Astrocyte (in vitro differentiated cells and primary cell): ENCODE results near the gene GRHL1. TPM values are rescaled to one million over a fixed set of nuclear protein-coding genes. Genes with fewer than 3 reads are reported as not detected.
A peak's percentile ranks its signal among the peaks of the same experiment; 100 is the strongest.

ENCODE experiments used
- DNase-seq: peaks from one replicate; pipeline ENCODE4 v3.0.0-alpha.2; 2010; ENCODE audit warnings: low read depth
- FAIRE-seq: peaks from 2 replicates; lab custom pipeline; 2011; peaks lifted over from hg19 to GRCh38; lab: Jason Lieb, UNC
- H2AFZ ChIP-seq: 2 replicates; pipeline ENCODE4 v1.6.0; 2012; ENCODE audit warnings: low read depth, low read length, inconsistent platforms
- H3K27ac ChIP-seq: 2 replicates; pipeline ENCODE4 v1.5.1; 2011; ENCODE audit warnings: low read depth, low read length, inconsistent platforms
- H3K27me3 ChIP-seq: 2 replicates; pipeline ENCODE4 v1.6.0; 2011; ENCODE audit warnings: low read length, inconsistent platforms; ENCODE audit not compliant: insufficient read depth
- H3K36me3 ChIP-seq: 2 replicates; pipeline ENCODE4 v1.5.1; 2011; ENCODE audit warnings: low read length, inconsistent platforms; ENCODE audit not compliant: insufficient read depth
- H3K4me1 ChIP-seq: 2 replicates; pipeline ENCODE4 v1.5.1; 2011; ENCODE audit warnings: low read length, inconsistent platforms; ENCODE audit not compliant: insufficient read depth
- H3K4me2 ChIP-seq: 2 replicates; pipeline ENCODE4 v1.6.0; 2012; ENCODE audit warnings: low read length, inconsistent platforms
- H3K4me3 ChIP-seq: 2 replicates; pipeline ENCODE4 v1.5.1; 2011; ENCODE audit warnings: low read depth, mild to moderate bottlenecking, low read length, inconsistent platforms; ENCODE audit not compliant: insufficient read depth
- H3K79me2 ChIP-seq: 2 replicates; pipeline ENCODE4 v1.6.0; 2012; ENCODE audit warnings: mild to moderate bottlenecking, low read length, inconsistent platforms; ENCODE audit not compliant: insufficient read depth
- H3K9ac ChIP-seq: 2 replicates; pipeline ENCODE4 v1.6.0; 2012; ENCODE audit warnings: mild to moderate bottlenecking, low read length, inconsistent platforms
- H3K9me3 ChIP-seq: 2 replicates; pipeline ENCODE4 v1.5.1; 2012; ENCODE audit warnings: low read depth, mild to moderate bottlenecking, low read length, inconsistent platforms; ENCODE audit not compliant: insufficient read depth
- H4K20me1 ChIP-seq: 2 replicates; pipeline ENCODE4 v1.6.0; 2012; ENCODE audit warnings: low read length, inconsistent platforms; ENCODE audit not compliant: insufficient read depth
- H3K27ac Mint-ChIP-seq: one replicate; pipeline ENCODE4 v1.8.0; 2021; ENCODE audit warnings: mild to moderate bottlenecking, mixed read lengths; ENCODE audit not compliant: unreplicated experiment
- H3K27me3 Mint-ChIP-seq: one replicate; pipeline ENCODE4 v1.8.0; 2021; ENCODE audit warnings: low read depth, mixed read lengths; ENCODE audit not compliant: unreplicated experiment
- H3K36me3 Mint-ChIP-seq: one replicate; pipeline ENCODE4 v1.8.0; 2021; ENCODE audit warnings: low read depth, mixed read lengths; ENCODE audit not compliant: unreplicated experiment
- H3K4me1 Mint-ChIP-seq: one replicate; pipeline ENCODE4 v1.8.0; 2021; ENCODE audit warnings: low read depth, mixed read lengths; ENCODE audit not compliant: unreplicated experiment
- H3K4me3 Mint-ChIP-seq: one replicate; pipeline ENCODE4 v1.8.0; 2021; ENCODE audit warnings: mild to moderate bottlenecking, moderate library complexity, mixed read lengths; ENCODE audit not compliant: unreplicated experiment
- H3K9me3 Mint-ChIP-seq: one replicate; pipeline ENCODE4 v1.8.0; 2021; ENCODE audit warnings: mild to moderate bottlenecking, mixed read lengths; ENCODE audit not compliant: unreplicated experiment
- EZH2 ChIP-seq: IDR thresholded peaks from 2 replicates; pipeline ENCODE4 v1.6.1; 2012; ENCODE audit warnings: mild to moderate bottlenecking, low read length, inconsistent platforms; ENCODE audit not compliant: insufficient read depth
- total RNA-seq: library from RNA; stranded (reverse); gene quantifications from 2 replicates; pipeline ENCODE4 v1.2.1, GENCODE V29; 2021
- TF ChIP-seq, protein P1 (sequence below): IDR thresholded peaks from 2 replicates; pipeline ENCODE4 v1.5.1; 2011; ENCODE audit warnings: low read depth, mild to moderate bottlenecking, inconsistent platforms, low read length, moderate library complexity; ENCODE audit not compliant: insufficient read depth

Gene GRHL1
- total RNA-seq, 1 donor from 2014 or later: 4.1 TPM

- H3K4me2 ChIP-seq: no peak overlapping the region
- no peaks in the 10 kb centered on the region for H3K9me3 ChIP-seq
- H3K36me3 ChIP-seq: no peaks in the 10 kb centered on the region
- H2AFZ ChIP-seq: no peak overlapping the region
- DNase-seq: peak; percentile 51
- Mint-ChIP-seq H3K4me3 (no peak overlapping the region), H3K27ac (no peak overlapping the region), H3K36me3 (peaks cover 4% of the 10 kb centered on the region), H3K4me1 (peaks cover 47% of the 10 kb centered on the region), H3K27me3 (no peaks in the 10 kb centered on the region), H3K9me3 (no peaks in the 10 kb centered on the region)
- H3K27me3 ChIP-seq: no peaks in the 10 kb centered on the region
- no peaks in the 10 kb centered on the region for H4K20me1 ChIP-seq
- no peak overlapping the region for H3K9ac ChIP-seq
- no peak overlapping the region for H3K27ac ChIP-seq
- H3K79me2 ChIP-seq: no peaks in the 10 kb centered on the region
- no peak overlapping the region for H3K4me3 ChIP-seq
- FAIRE-seq: no peak
- TF ChIP-seq, protein P1, sequence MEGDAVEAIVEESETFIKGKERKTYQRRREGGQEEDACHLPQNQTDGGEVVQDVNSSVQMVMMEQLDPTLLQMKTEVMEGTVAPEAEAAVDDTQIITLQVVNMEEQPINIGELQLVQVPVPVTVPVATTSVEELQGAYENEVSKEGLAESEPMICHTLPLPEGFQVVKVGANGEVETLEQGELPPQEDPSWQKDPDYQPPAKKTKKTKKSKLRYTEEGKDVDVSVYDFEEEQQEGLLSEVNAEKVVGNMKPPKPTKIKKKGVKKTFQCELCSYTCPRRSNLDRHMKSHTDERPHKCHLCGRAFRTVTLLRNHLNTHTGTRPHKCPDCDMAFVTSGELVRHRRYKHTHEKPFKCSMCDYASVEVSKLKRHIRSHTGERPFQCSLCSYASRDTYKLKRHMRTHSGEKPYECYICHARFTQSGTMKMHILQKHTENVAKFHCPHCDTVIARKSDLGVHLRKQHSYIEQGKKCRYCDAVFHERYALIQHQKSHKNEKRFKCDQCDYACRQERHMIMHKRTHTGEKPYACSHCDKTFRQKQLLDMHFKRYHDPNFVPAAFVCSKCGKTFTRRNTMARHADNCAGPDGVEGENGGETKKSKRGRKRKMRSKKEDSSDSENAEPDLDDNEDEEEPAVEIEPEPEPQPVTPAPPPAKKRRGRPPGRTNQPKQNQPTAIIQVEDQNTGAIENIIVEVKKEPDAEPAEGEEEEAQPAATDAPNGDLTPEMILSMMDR: no peak
- no peak for TF ChIP-seq EZH2
- H3K4me1 ChIP-seq: peaks cover 32% of the 10 kb centered on the region
Observed at GRCh38 chr2:9975328-9975727, 23.8 kb downstream of the GRHL1 start.

DNA sequence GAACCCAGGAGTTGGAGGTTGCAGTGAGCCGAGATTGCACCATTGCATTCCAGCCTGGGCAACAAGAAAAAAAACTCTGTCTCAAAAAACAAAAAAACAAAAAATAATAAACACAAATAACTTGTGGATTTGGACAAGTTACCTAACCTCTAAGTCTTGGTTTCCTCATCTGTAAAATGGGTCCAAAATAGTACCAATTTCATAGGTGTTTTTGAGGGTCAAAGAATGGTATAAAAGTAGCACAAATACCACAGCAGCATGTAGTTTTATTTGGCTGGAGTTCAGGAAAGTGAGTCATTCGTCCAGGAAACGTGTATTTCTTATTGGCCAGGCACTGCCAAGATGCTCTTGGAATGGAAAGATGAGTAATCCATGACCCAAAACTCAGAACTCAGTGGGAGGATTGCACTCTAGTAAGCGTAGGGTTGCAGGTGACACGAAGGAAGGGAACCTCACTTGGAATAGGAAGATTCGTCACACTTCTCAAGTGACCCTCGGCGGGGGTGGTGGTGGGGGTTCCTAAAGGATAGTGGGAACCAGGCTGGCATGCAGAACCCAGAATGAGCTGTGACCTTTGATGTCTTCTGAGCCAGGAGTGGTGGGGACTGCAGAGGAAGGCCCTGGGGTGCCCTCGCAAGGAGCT lies 24.4 kb downstream of the GRHL1 start:
- Histone ChIP-seq H3K9ac (peak overlapping the region; percentile 20), H3K27ac (peak overlapping the region; percentile 35), H3K4me3 (no peak overlapping the region), H2AFZ (no peak overlapping the region), H3K36me3 (no peaks in the 10 kb centered on the region), H3K27me3 (no peaks in the 10 kb centered on the region), H3K4me2 (peak overlapping the region; percentile 41), H3K4me1 (peaks cover 32% of the 10 kb centered on the region), H3K79me2 (no peaks in the 10 kb centered on the region), H4K20me1 (no peaks in the 10 kb centered on the region), H3K9me3 (no peaks in the 10 kb centered on the region)
- Mint-ChIP-seq H3K4me1 (peaks cover 50% of the 10 kb centered on the region), H3K27ac (peak overlapping the region; percentile 55), H3K27me3 (no peaks in the 10 kb centered on the region), H3K9me3 (no peaks in the 10 kb centered on the region), H3K36me3 (peaks cover 4% of the 10 kb centered on the region), H3K4me3 (peak overlapping the region; percentile 8)
- TF ChIP-seq EZH2: no peak
- TF ChIP-seq, protein P1: no peak
- FAIRE-seq (peak; percentile 98), DNase-seq (peak; percentile 96)

DNA sequence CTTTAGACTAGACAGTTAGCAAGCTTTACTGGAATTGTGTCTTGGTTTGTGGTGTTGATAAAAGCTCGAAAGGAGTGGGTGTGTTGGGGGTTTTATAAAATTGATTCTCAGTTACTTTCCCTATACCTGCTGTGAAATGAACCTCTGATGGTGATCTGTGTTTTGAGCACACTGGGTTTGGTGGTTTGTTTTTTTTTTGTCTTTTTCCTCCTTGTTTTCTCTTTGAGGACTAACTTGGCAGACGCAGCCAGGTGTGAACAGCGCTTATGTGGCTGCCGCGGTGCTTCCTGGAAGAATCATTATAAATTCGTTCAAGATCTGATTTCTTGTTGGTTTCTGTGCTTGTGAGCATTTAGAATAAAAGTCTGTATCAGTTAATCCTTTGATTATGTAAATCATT lies 28.5 kb downstream of the GRHL1 start:
- H3K27me3 Mint-ChIP-seq: no peaks in the 10 kb centered on the region
- no peak overlapping the region for H3K27ac Mint-ChIP-seq

More for the DNA sequence above, 28.5 kb downstream of the GRHL1 start:
- Mint-ChIP-seq H3K4me1 (peaks cover 33% of the 10 kb centered on the region), H3K9me3 (no peaks in the 10 kb centered on the region), H3K4me3 (no peak overlapping the region), H3K36me3 (peaks cover 4% of the 10 kb centered on the region)
- Histone ChIP-seq H3K4me1 (peaks cover 41% of the 10 kb centered on the region), H4K20me1 (no peaks in the 10 kb centered on the region), H3K4me3 (no peak overlapping the region), H3K36me3 (no peaks in the 10 kb centered on the region), H3K79me2 (no peaks in the 10 kb centered on the region), H2AFZ (no peak overlapping the region), H3K27ac (no peak overlapping the region), H3K4me2 (no peak overlapping the region), H3K27me3 (no peaks in the 10 kb centered on the region), H3K9ac (no peak overlapping the region), H3K9me3 (no peaks in the 10 kb centered on the region)
- no peak for DNase-seq
- FAIRE-seq: no peak
- TF ChIP-seq EZH2: no peak
- TF ChIP-seq, protein P1: no peak
